Natural killer cell (primary cell): ENCODE measurements around the gene TAF15. TPM values are rescaled to one million over a fixed set of nuclear protein-coding genes. Genes with fewer than 3 reads are reported as not detected.

Experiments used
- ATAC-seq, 3 donors: fragments of 150-1000 bp in 2 of 3; fragments of 200-7000 bp in 1 of 3; cut with Tn5 transposase; 1 replicate in 1 of 3; 2 replicates in 2 of 3; pipeline ENCODE4 v1.10.0; 2021; ENCODE audit warnings: mild to moderate bottlenecking in 2 of 3, moderate library complexity in 2 of 3
- DNase-seq, 2 donors: peaks; one replicate each; pipeline versions ENCODE4 v3.0.0 to v3.0.0-alpha.2; 2013 to 2021; ENCODE audit warnings: mixed read lengths in 1 of 2
- H3K27ac ChIP-seq: one replicate; pipeline ENCODE4 v1.5.1; 2013; ENCODE audit warnings: mild to moderate bottlenecking, low read length
- H3K27me3 ChIP-seq: one replicate; pipeline ENCODE4 v1.6.1; 2013; ENCODE audit warnings: low read length; ENCODE audit not compliant: control insufficient read depth, insufficient read depth
- H3K36me3 ChIP-seq: one replicate; pipeline ENCODE4 v1.6.1; 2013; ENCODE audit warnings: low read length; ENCODE audit not compliant: control insufficient read depth, insufficient read depth
- H3K4me1 ChIP-seq: one replicate; pipeline ENCODE4 v1.6.1; 2013; ENCODE audit warnings: low read length; ENCODE audit not compliant: control insufficient read depth, insufficient read depth
- H3K4me3 ChIP-seq: one replicate; pipeline ENCODE4 v1.5.1; 2013; ENCODE audit warnings: low read length
- H3K9me3 ChIP-seq: one replicate; pipeline ENCODE4 v1.6.1; 2013; ENCODE audit warnings: low read length; ENCODE audit not compliant: control insufficient read depth, insufficient read depth
- H3K27ac Mint-ChIP-seq, 2 donors: one replicate each; pipeline ENCODE4 v1.8.0; 2022; ENCODE audit warnings: mild to moderate bottlenecking in 2 of 2, mixed read lengths in 2 of 2, moderate library complexity in 1 of 2
- H3K27me3 Mint-ChIP-seq, 2 donors: one replicate each; pipeline ENCODE4 v1.8.0; 2022; ENCODE audit warnings: low read depth in 2 of 2, mixed read lengths in 2 of 2
- H3K36me3 Mint-ChIP-seq: one replicate; pipeline ENCODE4 v1.8.0; 2022; ENCODE audit warnings: mixed read lengths
- H3K4me1 Mint-ChIP-seq, 2 donors: one replicate each; pipeline ENCODE4 v1.8.0; 2022; ENCODE audit warnings: mixed read lengths in 2 of 2
- H3K4me3 Mint-ChIP-seq: one replicate; pipeline ENCODE4 v1.8.0; 2022; ENCODE audit warnings: mild to moderate bottlenecking, moderate library complexity, mixed read lengths
- H3K9me3 Mint-ChIP-seq, 2 donors: one replicate each; pipeline ENCODE4 v1.8.0; 2022; ENCODE audit warnings: mixed read lengths in 2 of 2
- CTCF ChIP-seq: fragments of 200-600 bp; IDR thresholded peaks from one replicate; pipeline ENCODE4 v1.8.0; 2022; ENCODE audit warnings: antibody characterized with exemption
- WGBS: methylation state at CpG from one replicate; pipeline ENCODE4 v1.1.7; 2013; ENCODE audit warnings: missing lambda C conversion rate; ENCODE audit not compliant: insufficient coverage; 5-methylcytosine and 5-hydroxymethylcytosine counted together
- intact Hi-C: fragments of 100-400 bp; cut with micrococcal nuclease; formaldehyde crosslinking; loops from one replicate; pipeline ENCODE4 v1.14.2; 2022
- total RNA-seq, 4 donors: library from RNA; stranded (reverse); fragments of 120-200 nt in 1 of 4; gene quantifications; one replicate each; pipeline versions ENCODE4 v1.2.3 to v1.2.4, GENCODE V29; 2013 to 2022

TAF15 gene
- total RNA-seq, 3 donors from 2014 or later (not counting 1 experiment from before 2014, with no cell fraction given), result 214 to 253 (median 214) TPM

- Histone ChIP-seq H3K27ac (peak overlapping the region; percentile 27), H3K4me1 (peaks cover 18% of the 10 kb centered on the region), H3K9me3 (no peaks in the 10 kb centered on the region), H3K27me3 (no peaks in the 10 kb centered on the region), H3K4me3 (no peak overlapping the region), H3K36me3 (peaks cover 35% of the 10 kb centered on the region)
- Mint-ChIP-seq H3K36me3 (no peaks in the 10 kb centered on the region), H3K4me1 (peaks cover 27 to 41% of the 10 kb centered on the region in 2 donors), H3K9me3 (no peaks in the 10 kb centered on the region), H3K4me3 (peak overlapping the region; percentile 62), H3K27me3 (no peaks in the 10 kb centered on the region), H3K27ac (peak overlapping the region; percentile 59 to 68)
- WGBS, result 47% methylated on average over 5 of the region's 7 CpGs
- DNase-seq (peak; percentile 44 to 86), ATAC-seq (peak; percentile 81 to 96 (median 92))
- intact Hi-C loops, result loop anchor here (1.0 to 5.0 kb wide), 4 partner anchors 48 to 300 kb away; partner anchors contain the start of gene RDM1
- peak; percentile 92 for TF ChIP-seq CTCF
Observed at GRCh38 chr17:35849469-35850348, 40.4 kb downstream of the TAF15 start.

GRCh38 chr17:35855965-35856364 lies 46.7 kb downstream of the TAF15 start:
- Histone ChIP-seq H3K9me3 (no peaks in the 10 kb centered on the region), H3K4me3 (no peak overlapping the region), H3K36me3 (peaks cover 3% of the 10 kb centered on the region), H3K27me3 (no peaks in the 10 kb centered on the region), H3K4me1 (peaks cover 20% of the 10 kb centered on the region), H3K27ac (peak overlapping the region; percentile 5)
- DNase-seq (no peak), ATAC-seq (peak in 2 of 3 donors; percentile 61 to 78)
- Mint-ChIP-seq H3K4me1 (peaks cover 44 to 58% of the 10 kb centered on the region in 2 donors), H3K36me3 (peaks cover under 1% of the 10 kb centered on the region), H3K4me3 (peak overlapping the region; percentile 1), H3K9me3 (no peaks in the 10 kb centered on the region), H3K27ac (peak overlapping the region; percentile 55 to 68), H3K27me3 (no peaks in the 10 kb centered on the region)
- intact Hi-C loops, result no loop called here
- TF ChIP-seq CTCF, result no peak
- WGBS, result 79% methylated on average over 5 of the region's 5 CpGs

GRCh38 chr17:35856603-35857002 lies 47.3 kb downstream of the TAF15 start:
- 93% methylated on average over 2 of the region's 2 CpGs for WGBS
- Histone ChIP-seq H3K27ac (no peak overlapping the region), H3K9me3 (no peaks in the 10 kb centered on the region), H3K4me3 (no peak overlapping the region), H3K27me3 (no peaks in the 10 kb centered on the region), H3K36me3 (peaks cover 3% of the 10 kb centered on the region), H3K4me1 (peaks cover 18% of the 10 kb centered on the region)
- Mint-ChIP-seq H3K36me3 (peaks cover 7% of the 10 kb centered on the region), H3K4me1 (peaks cover 51 to 55% of the 10 kb centered on the region in 2 donors), H3K27me3 (no peaks in the 10 kb centered on the region), H3K27ac (peak overlapping the region; percentile 5 to 68), H3K4me3 (no peak overlapping the region), H3K9me3 (no peaks in the 10 kb centered on the region)
- DNase-seq, result no peak
- no peak for TF ChIP-seq CTCF
- no peak for ATAC-seq
- intact Hi-C loops, result no loop called here
